ENCODE measurements around the gene SLC24A3.

The SLC24A3 gene

GRCh38 chr20:19310541-19310940, 98.1 kb downstream of the SLC24A3 start:
- DNase-seq: no peak

GRCh38 chr20:19313342-19314069, 101.1 kb downstream of the SLC24A3 start:
- no peak for DNase-seq

DNA sequence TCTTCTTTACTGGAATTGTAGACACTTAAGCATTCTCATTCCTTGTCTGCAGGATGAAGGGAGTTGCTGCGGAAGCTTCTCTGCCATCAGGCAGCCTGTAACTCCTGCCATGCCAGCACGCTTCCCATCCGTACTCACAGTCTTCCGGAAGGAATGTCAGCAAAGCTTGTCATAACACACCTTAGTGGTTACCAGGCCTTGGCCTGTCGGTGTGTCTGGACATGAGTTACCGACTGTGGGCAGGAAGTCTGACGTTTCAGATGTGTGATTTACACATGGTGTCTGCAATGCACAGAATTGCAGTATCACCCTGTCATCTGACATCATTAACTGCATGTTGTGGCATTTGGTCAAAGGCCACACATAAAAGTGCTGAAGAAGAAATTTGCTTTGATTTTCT, 102.2 kb downstream of the SLC24A3 start:
- DNase-seq: no peak

DNA sequence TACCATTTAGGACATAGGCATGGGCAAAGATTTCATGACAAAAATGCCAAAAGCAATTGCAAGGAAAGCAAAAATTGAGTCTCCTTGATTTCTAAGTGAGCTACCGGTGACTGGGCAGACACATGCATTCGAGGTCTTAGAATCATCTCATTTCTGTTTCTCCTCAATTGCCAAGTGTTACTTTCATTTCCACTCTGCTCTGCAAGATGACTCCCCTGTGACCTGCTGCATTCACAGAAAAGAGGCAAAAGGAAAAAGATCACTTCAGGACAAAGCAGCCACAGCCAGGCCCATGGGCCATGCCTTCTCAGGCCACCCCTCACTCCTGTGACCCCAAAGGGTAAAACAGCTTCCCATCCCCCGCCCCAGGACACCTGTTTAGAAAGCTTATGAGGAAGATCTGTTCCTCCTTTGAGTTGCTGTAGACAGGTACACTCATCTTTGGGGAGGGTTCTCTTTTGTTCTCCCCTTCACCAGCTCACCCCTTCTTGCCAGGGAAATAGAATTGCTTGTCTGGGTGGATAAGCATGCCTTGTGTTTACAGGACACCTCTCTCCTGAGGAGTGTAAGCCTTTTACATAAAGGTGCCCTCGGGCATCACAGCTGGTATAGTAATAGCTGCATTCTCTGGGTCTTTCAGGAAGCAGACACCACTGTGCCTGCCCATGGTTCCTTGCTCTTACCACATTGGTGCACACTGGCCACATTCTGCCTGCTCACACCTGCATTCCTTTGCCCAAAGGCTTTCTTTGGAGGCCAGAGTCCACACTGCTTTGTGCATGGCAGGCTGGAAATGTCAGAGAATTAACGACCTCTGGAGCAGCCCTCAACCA, 105.0 kb downstream of the SLC24A3 start:
- no peak for DNase-seq

GRCh38 chr20:19318610-19319009, 106.2 kb downstream of the SLC24A3 start:
- DNase-seq: no peak

DNA sequence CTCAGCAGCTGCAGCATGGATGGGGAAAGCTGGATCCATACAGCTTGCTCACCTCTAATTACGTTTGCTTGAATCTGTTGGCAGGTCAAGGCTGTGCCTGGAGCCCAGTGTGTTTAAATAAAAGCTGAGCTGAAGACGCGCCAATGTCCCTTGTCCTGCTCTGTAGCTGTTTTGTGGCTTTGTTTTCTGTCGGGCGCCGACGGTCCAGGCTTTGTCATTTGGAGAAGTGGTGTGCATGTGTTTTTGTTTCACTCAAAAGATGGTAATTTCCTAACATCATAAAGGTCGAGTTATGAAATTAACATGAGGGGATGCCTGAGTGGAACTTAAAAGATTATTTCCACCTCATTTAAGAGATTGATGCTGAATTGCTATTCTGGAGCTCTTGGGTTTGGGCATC, 107.6 kb downstream of the SLC24A3 start:
- DNase-seq: no peak

GRCh38 chr20:19321176-19321575, 108.7 kb downstream of the SLC24A3 start:
- DNase-seq: no peak

- DNase-seq: no peak
Measured at GRCh38 chr20:19322061-19322985, 109.9 kb downstream of the SLC24A3 start.

- DNase-seq: no peak
Measured at GRCh38 chr20:19327401-19327800, 115.0 kb downstream of the SLC24A3 start.

GRCh38 chr20:19328676-19329075, 116.2 kb downstream of the SLC24A3 start:
- DNase-seq: no peak

GRCh38 chr20:19330038-19330437, 117.6 kb downstream of the SLC24A3 start:
- DNase-seq: no peak

DNA sequence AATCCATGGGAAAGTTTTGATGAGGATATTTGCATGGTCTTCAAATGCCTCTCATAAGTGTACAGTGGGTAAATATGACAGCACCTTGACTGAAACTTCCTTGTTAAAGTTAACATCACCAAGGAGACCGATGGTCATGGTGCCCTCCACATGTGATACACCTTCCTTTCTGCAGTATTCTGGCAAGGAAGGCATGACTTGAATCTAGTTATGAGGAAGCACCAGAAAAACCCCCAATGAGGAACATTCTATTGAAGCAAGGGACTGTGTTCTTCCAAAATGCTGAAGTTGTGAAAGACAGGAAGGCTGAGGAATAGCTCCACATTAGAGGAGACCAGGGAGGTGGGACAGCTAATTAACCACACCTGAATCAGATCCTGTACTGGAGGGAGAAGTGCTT, 118.3 kb downstream of the SLC24A3 start:
- no peak for DNase-seq

DNA sequence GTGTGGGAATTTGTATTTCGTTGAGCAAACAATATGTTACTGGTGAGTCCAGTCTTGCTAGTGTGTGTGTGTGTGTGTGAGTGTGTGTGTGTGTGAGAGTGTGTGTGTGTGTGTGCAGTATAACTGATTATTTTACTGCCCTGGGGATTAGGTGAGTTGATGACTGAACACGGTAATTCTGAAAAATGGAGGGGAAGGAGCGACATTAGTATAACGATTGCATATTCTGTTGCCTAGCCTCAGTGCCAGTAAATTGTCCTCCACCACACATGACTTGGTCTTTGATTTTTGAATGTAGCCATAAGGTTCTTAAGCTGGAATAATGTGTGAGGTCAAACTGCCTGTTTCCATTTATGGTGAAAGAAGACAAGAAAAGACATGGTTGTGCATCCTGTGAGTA, 121.1 kb downstream of the SLC24A3 start:
- no peak for DNase-seq

- DNase-seq: no peak
Measured at GRCh38 chr20:19335341-19335740, 122.9 kb downstream of the SLC24A3 start.

- no peak for DNase-seq
Measured at GRCh38 chr20:19335916-19336315, 123.5 kb downstream of the SLC24A3 start.

DNA sequence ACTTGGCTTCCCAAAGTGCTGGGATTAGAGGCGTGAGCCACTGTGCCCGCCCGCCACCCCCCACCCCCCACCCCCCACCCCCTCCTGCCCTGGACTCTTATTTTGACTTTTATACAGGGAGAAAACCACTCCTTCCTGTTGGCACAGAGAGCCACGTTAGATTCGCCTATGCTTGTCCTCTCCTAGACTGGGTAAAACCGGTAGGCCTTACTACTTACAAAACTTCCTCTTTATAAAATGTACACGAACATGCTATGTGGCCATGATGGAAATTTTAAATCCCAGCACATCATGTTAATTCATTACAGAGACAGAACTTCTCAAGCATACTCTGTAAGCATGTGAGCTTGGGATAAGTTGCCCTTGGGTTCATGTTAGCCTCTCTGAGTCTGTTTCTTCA, 124.2 kb downstream of the SLC24A3 start:
- no peak for DNase-seq

- no peak for DNase-seq
Measured at GRCh38 chr20:19338380-19338779, 125.9 kb downstream of the SLC24A3 start.

GRCh38 chr20:19338960-19339359, 126.5 kb downstream of the SLC24A3 start:
- no peak for DNase-seq

DNA sequence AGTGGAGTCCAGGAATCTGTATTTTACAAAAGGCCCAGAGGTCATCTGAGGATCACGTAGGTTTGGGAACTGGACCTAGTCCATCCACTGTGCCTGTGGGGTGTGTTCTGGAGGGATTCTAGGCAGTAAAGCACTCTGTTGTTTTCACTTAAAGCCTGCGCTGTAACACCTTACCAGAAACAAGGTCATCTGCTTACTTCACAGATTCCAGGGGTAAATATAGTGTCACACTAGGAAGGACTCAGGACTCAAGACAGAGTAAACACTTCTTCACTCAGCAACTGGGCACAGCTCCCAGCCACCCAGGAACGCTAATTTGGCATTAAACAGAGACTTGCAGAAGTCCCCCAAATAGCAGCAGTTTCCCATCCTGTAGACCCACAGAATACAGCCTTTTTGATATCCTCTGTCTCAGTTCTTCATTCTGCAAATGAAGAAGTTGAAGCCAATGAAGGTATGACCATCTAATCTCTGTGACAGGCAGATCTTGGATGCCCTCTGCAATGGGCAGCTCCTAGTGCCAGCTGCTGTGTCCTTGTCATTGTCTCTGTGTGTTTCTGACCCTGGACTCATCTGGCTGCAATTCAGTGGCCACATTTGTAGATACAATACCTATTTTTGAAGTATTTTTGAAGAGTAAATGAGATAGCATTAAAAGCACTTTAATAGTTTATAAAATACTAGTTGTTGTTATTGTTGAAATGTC, 129.1 kb downstream of the SLC24A3 start:
- DNase-seq: no peak

GRCh38 chr20:19344341-19344740, 131.9 kb downstream of the SLC24A3 start:
- no peak for DNase-seq

DNA sequence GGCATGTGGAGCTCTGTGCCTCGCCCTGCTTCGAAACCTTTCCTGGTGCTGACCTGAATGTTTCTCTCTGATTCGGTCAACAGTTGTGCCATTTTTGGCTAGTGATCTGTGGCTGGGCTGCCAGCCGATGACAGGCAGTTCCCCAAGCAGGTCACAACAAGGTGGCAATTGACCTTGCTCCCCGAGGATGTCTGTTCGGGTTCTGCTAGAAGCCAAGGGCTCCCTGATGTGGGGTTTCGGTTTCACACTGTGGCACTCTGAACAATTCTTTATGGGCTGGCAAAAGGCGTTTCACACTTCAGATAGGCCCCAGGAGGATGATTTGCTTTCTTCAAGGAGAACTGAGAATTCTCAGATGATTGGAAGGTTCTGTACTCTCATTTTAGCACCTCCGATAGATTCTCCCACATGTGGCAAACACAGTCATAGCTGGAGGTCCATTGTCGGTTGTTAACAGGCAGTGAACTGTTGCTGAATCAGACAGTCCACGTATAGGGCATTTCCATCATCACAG, 135.6 kb downstream of the SLC24A3 start:
- no peak for DNase-seq

- no peak for DNase-seq
Measured at GRCh38 chr20:19348582-19348981, 136.1 kb downstream of the SLC24A3 start.
